Stimulated activated naive CD4-positive, alpha-beta T cell treated with Interleukin-2 at 50 U/mL for 16 hours (primary cell): ENCODE measurements around the gene PAGR1.

Source experiments
- DNase-seq: peaks from one replicate; lab custom pipeline; 2025; lab: John Stamatoyannopoulos, UW

PAGR1 gene

GRCh38 chr16:29837841-29838240 is 21.9 kb downstream of the PAGR1 start:
- no peak for DNase-seq

- no peak for DNase-seq
Measured at GRCh38 chr16:29839822-29840221, 23.9 kb downstream of the PAGR1 start.

- DNase-seq, result no peak
Measured at GRCh38 chr16:29840240-29840639, 24.3 kb downstream of the PAGR1 start.

- DNase-seq, result no peak
Measured at GRCh38 chr16:29841631-29842030, 25.7 kb downstream of the PAGR1 start.

- no peak for DNase-seq
Measured at GRCh38 chr16:29842732-29843346, 26.9 kb downstream of the PAGR1 start.

GRCh38 chr16:29843931-29844330 is 28.0 kb downstream of the PAGR1 start:
- no peak for DNase-seq

- DNase-seq, result no peak
Measured at GRCh38 chr16:29844575-29845331, 28.8 kb downstream of the PAGR1 start.

GRCh38 chr16:29845656-29846055 is 29.7 kb downstream of the PAGR1 start:
- no peak for DNase-seq

- peak; percentile 70 for DNase-seq
Measured at GRCh38 chr16:29848420-29849297, 32.7 kb downstream of the PAGR1 start.

- no peak for DNase-seq
Measured at GRCh38 chr16:29849505-29849904, 33.6 kb downstream of the PAGR1 start.

- no peak for DNase-seq
Measured at GRCh38 chr16:29850998-29851397, 35.0 kb downstream of the PAGR1 start.

GRCh38 chr16:29852654-29853053 is 36.7 kb downstream of the PAGR1 start:
- no peak for DNase-seq

- no peak for DNase-seq
Measured at GRCh38 chr16:29854520-29855100, 38.7 kb downstream of the PAGR1 start.

GRCh38 chr16:29857133-29857760 is 41.3 kb downstream of the PAGR1 start:
- no peak for DNase-seq

- DNase-seq, result no peak
Measured at GRCh38 chr16:29858149-29858849, 42.3 kb downstream of the PAGR1 start.

- DNase-seq, result no peak
Measured at GRCh38 chr16:29858974-29859373, 43.0 kb downstream of the PAGR1 start.

GRCh38 chr16:29860218-29860617 is 44.3 kb downstream of the PAGR1 start:
- DNase-seq, result no peak

- no peak for DNase-seq
Measured at GRCh38 chr16:29862383-29862883, 46.5 kb downstream of the PAGR1 start.

GRCh38 chr16:29862884-29863668 is 47.1 kb downstream of the PAGR1 start, which contains the start of gene CDIPT:
TSS of gene CDIPT (minus strand) at chr16:29863226. CDS start at chr16:29862857, 369 bp downstream.
- peak; percentile 92 for DNase-seq

- no peak for DNase-seq
Measured at GRCh38 chr16:29863669-29863984, 47.7 kb downstream of the PAGR1 start.
